ENCODE results near the gene LRMDA.

- TF ChIP-seq, protein P1, sequence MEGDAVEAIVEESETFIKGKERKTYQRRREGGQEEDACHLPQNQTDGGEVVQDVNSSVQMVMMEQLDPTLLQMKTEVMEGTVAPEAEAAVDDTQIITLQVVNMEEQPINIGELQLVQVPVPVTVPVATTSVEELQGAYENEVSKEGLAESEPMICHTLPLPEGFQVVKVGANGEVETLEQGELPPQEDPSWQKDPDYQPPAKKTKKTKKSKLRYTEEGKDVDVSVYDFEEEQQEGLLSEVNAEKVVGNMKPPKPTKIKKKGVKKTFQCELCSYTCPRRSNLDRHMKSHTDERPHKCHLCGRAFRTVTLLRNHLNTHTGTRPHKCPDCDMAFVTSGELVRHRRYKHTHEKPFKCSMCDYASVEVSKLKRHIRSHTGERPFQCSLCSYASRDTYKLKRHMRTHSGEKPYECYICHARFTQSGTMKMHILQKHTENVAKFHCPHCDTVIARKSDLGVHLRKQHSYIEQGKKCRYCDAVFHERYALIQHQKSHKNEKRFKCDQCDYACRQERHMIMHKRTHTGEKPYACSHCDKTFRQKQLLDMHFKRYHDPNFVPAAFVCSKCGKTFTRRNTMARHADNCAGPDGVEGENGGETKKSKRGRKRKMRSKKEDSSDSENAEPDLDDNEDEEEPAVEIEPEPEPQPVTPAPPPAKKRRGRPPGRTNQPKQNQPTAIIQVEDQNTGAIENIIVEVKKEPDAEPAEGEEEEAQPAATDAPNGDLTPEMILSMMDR (IDR thresholded peaks at IDR 0.05; ENCODE audit: control extremely low read depth in 1 of 3, insufficient read depth in 1 of 3, low read depth in 1 of 3, low read length in 3 of 3) = no peak
- TF ChIP-seq RAD21 (IDR thresholded peaks at IDR 0.05 in 1 of 2, conservative IDR thresholded peaks at IDR 0.05 in 1 of 2; ENCODE audit: low read depth in 2 of 2, low read length in 2 of 2) (no peak), HDAC6 (IDR thresholded peaks at IDR 0.05; ENCODE audit: low read depth, low read length) (no peak), POLR2A (IDR thresholded peaks at IDR 0.05; ENCODE audit: control extremely low read depth in 1 of 2, low read depth in 2 of 2, low read length in 2 of 2) (no peak), SIRT6 (IDR thresholded peaks at IDR 0.05; ENCODE audit: low read length) (no peak), POLR2AphosphoS5 (IDR thresholded peaks at IDR 0.05; ENCODE audit: low read depth, low read length) (no peak), RFX5 (IDR thresholded peaks at IDR 0.05; ENCODE audit: borderline replicate concordance, low read depth, low read length) (no peak), NRF1 (IDR thresholded peaks at IDR 0.05; ENCODE audit: low read depth, low read length) (no peak), EZH2 (IDR thresholded peaks at IDR 0.05; ENCODE audit: low read depth, low read length, severe bottlenecking) (no peak), YY1 (IDR thresholded peaks at IDR 0.05; ENCODE audit: low read depth, low read length) (no peak), EP300 (IDR thresholded peaks at IDR 0.05; ENCODE audit: borderline replicate concordance in 1 of 2, low read depth in 2 of 2, low read length in 2 of 2) (no peak)
- TF ChIP-seq, protein P2, sequence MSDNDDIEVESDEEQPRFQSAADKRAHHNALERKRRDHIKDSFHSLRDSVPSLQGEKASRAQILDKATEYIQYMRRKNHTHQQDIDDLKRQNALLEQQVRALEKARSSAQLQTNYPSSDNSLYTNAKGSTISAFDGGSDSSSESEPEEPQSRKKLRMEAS (IDR thresholded peaks at IDR 0.05) = no peak
Observed at GRCh38 chr10:75838486-75838885, 407.1 kb downstream of the LRMDA start.
